ENCODE measurements around the gene TFF1. TPM values are rescaled to one million over a fixed set of nuclear protein-coding genes. Genes with fewer than 3 reads are reported as not detected.

TFF1 gene
- total and polyA plus RNA-seq, 12 donors = not detected

DNA sequence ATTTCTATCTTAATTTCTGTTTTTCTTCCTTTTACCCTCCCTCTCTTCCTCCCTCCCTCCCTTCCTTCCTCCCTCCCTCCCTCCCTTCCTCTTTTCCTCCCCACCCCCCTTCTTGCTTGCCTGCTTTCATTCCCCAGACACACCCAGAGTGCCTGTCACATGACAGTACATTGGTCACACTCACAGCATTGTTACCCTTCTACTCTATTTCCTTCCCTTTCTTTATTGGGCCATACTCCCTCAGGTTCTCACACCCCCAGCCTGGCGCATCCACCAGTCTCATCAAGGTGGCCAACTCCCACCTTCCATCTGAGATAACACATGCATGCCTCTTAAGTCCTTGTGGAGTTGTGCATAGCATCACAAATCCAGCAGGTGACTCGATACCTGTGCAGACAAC lies 18.7 kb upstream of the TFF1 start:
- peaks cover 0 to 21% (median under 1%) of the 10 kb centered on the region in 7 donors for H3K27me3 ChIP-seq
- no peak for ATAC-seq
- WGBS, 2 donors = 78 to 82% methylated on average over 2 of the region's 2 CpGs
- no peak for DNase-seq
- no peak overlapping the region for H3K4me3 ChIP-seq
- H3K27ac ChIP-seq = no peak overlapping the region
- TF ChIP-seq, protein P1, sequence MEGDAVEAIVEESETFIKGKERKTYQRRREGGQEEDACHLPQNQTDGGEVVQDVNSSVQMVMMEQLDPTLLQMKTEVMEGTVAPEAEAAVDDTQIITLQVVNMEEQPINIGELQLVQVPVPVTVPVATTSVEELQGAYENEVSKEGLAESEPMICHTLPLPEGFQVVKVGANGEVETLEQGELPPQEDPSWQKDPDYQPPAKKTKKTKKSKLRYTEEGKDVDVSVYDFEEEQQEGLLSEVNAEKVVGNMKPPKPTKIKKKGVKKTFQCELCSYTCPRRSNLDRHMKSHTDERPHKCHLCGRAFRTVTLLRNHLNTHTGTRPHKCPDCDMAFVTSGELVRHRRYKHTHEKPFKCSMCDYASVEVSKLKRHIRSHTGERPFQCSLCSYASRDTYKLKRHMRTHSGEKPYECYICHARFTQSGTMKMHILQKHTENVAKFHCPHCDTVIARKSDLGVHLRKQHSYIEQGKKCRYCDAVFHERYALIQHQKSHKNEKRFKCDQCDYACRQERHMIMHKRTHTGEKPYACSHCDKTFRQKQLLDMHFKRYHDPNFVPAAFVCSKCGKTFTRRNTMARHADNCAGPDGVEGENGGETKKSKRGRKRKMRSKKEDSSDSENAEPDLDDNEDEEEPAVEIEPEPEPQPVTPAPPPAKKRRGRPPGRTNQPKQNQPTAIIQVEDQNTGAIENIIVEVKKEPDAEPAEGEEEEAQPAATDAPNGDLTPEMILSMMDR (IDR thresholded peaks at IDR 0.05) = no peak
- intact Hi-C loops (cut with DNase I) = no loop called here
- H3K9me3 ChIP-seq = peaks cover 0 to 18% (median 0%) of the 10 kb centered on the region in 11 donors
- no peaks in the 10 kb centered on the region for H3K36me3 ChIP-seq
- H3K4me1 ChIP-seq = peaks cover 0 to 7% (median 0%) of the 10 kb centered on the region in 9 donors

DNA sequence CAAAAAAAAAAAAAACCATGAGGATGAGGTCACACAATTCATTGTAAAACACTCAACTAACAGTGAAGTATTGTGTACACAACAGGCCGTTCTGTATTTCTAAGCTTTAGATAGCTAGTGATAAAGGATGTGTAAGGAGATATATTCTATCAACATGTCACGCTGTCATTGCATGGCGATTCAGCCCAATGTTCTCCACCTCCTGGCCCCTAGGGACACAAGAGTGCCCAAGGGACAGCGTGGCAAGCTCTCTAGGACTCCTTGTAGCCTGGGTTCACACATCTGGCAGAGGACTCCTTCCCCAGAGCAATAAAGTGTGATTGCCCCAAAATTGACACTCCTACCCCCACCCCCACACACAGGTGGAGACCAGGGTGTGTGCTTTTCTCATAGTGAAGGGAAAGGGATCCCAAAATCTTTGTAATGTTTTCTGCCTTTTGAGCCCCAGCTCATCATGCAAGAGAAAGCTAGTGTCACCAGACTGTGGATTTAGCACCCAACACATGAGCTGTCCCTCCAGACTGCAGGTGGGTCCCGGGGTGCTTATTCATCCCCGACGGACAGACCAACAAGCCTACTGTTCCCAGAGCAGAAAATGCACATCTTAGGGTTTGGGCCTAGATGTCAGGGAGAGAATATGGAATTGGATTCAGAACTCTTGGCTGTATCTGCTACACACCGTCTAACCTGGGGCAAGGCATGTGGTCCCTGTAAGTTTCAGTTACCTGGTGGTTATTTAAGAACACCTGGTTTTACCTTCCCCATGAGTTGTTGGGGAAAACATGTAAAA lies 18.0 kb upstream of the TFF1 start:
- TF ChIP-seq, protein P1 (IDR thresholded peaks at IDR 0.05) = no peak
- Histone ChIP-seq H3K27ac (no peak overlapping the region), H3K27me3 (peaks cover 0 to 24% (median 3%) of the 10 kb centered on the region in 7 donors), H3K36me3 (no peaks in the 10 kb centered on the region), H3K4me3 (no peak overlapping the region), H3K4me1 (peaks cover 0 to 6% (median 0%) of the 10 kb centered on the region in 9 donors), H3K9me3 (peaks cover 0 to 18% (median 0%) of the 10 kb centered on the region in 11 donors)
- DNase-seq (no peak), ATAC-seq (no peak)
- 75 to 79% methylated on average over 8 of the region's 8 CpGs for WGBS, 2 donors
- intact Hi-C loops (cut with DNase I) = no loop called here

GRCh38 chr21:42383331-42383730 lies 17.0 kb upstream of the TFF1 start:
- Histone ChIP-seq H3K36me3 (no peaks in the 10 kb centered on the region), H3K27ac (no peak overlapping the region), H3K9me3 (peaks cover 0 to 18% (median 0%) of the 10 kb centered on the region in 11 donors), H3K27me3 (peaks cover 0 to 25% (median under 1%) of the 10 kb centered on the region in 7 donors), H3K4me3 (no peak overlapping the region), H3K4me1 (no peaks in the 10 kb centered on the region)
- intact Hi-C loops (cut with DNase I) = no loop called here
- ATAC-seq (no peak), DNase-seq (no peak)
- TF ChIP-seq, protein P1 (IDR thresholded peaks at IDR 0.05) = no peak
- 81 to 85% methylated on average over 6 of the region's 6 CpGs for WGBS, 2 donors

DNA sequence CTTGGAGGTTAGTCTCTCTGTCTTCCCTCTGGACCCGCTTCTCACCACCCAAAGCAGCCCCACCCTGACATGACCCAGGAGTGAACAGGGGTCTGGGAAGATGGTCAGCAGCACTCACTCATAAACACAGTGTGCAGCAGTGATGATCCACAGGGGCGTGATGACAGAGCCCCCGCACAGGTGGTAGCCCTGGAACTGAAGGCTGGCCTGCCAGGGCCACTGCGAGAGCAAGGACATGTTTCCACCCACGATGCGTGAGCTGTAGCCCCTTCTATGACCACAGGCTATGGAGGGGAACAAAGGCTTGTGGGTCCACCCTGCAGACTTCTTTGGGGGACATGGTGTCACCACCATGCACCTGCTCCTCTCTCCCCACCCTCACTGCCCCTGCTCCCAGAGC lies 16.6 kb upstream of the TFF1 start:
- TF ChIP-seq, protein P1 (IDR thresholded peaks at IDR 0.05) = no peak
- Histone ChIP-seq H3K36me3 (no peaks in the 10 kb centered on the region), H3K9me3 (peaks cover 0 to 18% (median 0%) of the 10 kb centered on the region in 11 donors), H3K27me3 (peaks cover 0 to 25% (median 3%) of the 10 kb centered on the region in 7 donors), H3K4me3 (no peak overlapping the region), H3K27ac (no peak overlapping the region), H3K4me1 (no peaks in the 10 kb centered on the region)
- WGBS, 2 donors = 91 to 95% methylated on average over 6 of the region's 6 CpGs
- intact Hi-C loops (cut with DNase I) = no loop called here
- DNase-seq (no peak), ATAC-seq (no peak)
